ENCODE measurements around the gene ZC2HC1B. TPM values are rescaled to one million over a fixed set of nuclear protein-coding genes. Genes with fewer than 3 reads are reported as not detected.

Gene ZC2HC1B
- total RNA-seq, 2 experiments from 2014 or later, result not detected

- H3K36me3 ChIP-seq (ENCODE audit: insufficient read depth, low read length), result no peaks in the 10 kb centered on the region
- Mint-ChIP-seq H3K9me3 (no peaks in the 10 kb centered on the region), H3K36me3 (ENCODE audit: low read depth) (peaks cover 1% of the 10 kb centered on the region), H3K27me3 (no peaks in the 10 kb centered on the region), H3K4me3 (no peak overlapping the region), H3K27ac (no peak overlapping the region), H3K4me1 (ENCODE audit: low read depth) (peaks cover 6% of the 10 kb centered on the region)
- intact Hi-C loops (cut with DNase I, micrococcal nuclease), result loop anchor here (2.0 to 5.0 kb wide), 5 partner anchors 153 to 370 kb away; partner anchors contain the start of gene SF3B5 (in 1 of the 2)
- H3K4me3 ChIP-seq (ENCODE audit: low read length), result no peak overlapping the region
- TF ChIP-seq CTCF (IDR thresholded peaks at IDR 0.05), result peak; percentile 52
- ChIA-PET POLR2A (interaction anchor here (0.6 kb wide), 1 partner anchor 50 kb away, joined by 3 read pairs; no protein-coding TSS in a partner anchor), CTCF (interaction anchor here (1.1 to 1.4 kb wide), 2 partner anchors 71 to 154 kb away, joined by 4 to 7 read pairs; partner anchors contain the start of gene SF3B5)
- H3K9me3 ChIP-seq (ENCODE audit: control insufficient read depth in 1 of 2, insufficient read depth in 1 of 2, low read length in 2 of 2), result no peaks in the 10 kb centered on the region
- H3K27me3 ChIP-seq (ENCODE audit: control insufficient read depth in 1 of 2, insufficient read depth in 2 of 2, low read length in 2 of 2), result no peaks in the 10 kb centered on the region
- DNase-seq, result peak; percentile 22 to 71 (median 46)
- peak; percentile 64 for ATAC-seq (ENCODE audit: poor library complexity)
- no peak overlapping the region for H3K27ac ChIP-seq (ENCODE audit: low read depth in 1 of 2, low read length in 2 of 2)
- peaks cover 8% of the 10 kb centered on the region for H3K4me1 ChIP-seq (ENCODE audit: insufficient read depth, low read length)
Observed at GRCh38 chr6:143941852-143942627, 77.8 kb downstream of the ZC2HC1B start.

GRCh38 chr6:143948208-143948607 is 83.9 kb downstream of the ZC2HC1B start:
- ChIA-PET CTCF (no interaction called here), POLR2A (no interaction called here)
- Histone ChIP-seq H3K4me3 (ENCODE audit: low read length) (no peak overlapping the region), H3K9me3 (ENCODE audit: control insufficient read depth in 1 of 2, insufficient read depth in 1 of 2, low read length in 2 of 2) (no peaks in the 10 kb centered on the region), H3K27ac (ENCODE audit: low read depth in 1 of 2, low read length in 2 of 2) (no peak overlapping the region), H3K4me1 (ENCODE audit: insufficient read depth, low read length) (no peaks in the 10 kb centered on the region), H3K27me3 (ENCODE audit: control insufficient read depth in 1 of 2, insufficient read depth in 2 of 2, low read length in 2 of 2) (no peaks in the 10 kb centered on the region), H3K36me3 (ENCODE audit: insufficient read depth, low read length) (no peaks in the 10 kb centered on the region)
- peaks cover 8% of the 10 kb centered on the region for H3K36me3 Mint-ChIP-seq (ENCODE audit: low read depth)
- no peak for ATAC-seq (ENCODE audit: poor library complexity)
- no peaks in the 10 kb centered on the region for H3K27me3 Mint-ChIP-seq
- peaks cover 2% of the 10 kb centered on the region for H3K9me3 Mint-ChIP-seq
- H3K4me3 Mint-ChIP-seq, result no peak overlapping the region
- H3K27ac Mint-ChIP-seq, result no peak overlapping the region
- no peak for DNase-seq
- no peak for TF ChIP-seq CTCF (IDR thresholded peaks at IDR 0.05)
- intact Hi-C loops (cut with DNase I, micrococcal nuclease), result no loop called here
- H3K4me1 Mint-ChIP-seq (ENCODE audit: low read depth), result no peaks in the 10 kb centered on the region

- no peak for TF ChIP-seq CTCF (IDR thresholded peaks at IDR 0.05)
- POLR2A ChIA-PET, result no interaction called here
- intact Hi-C loops (cut with DNase I, micrococcal nuclease), result no loop called here
Observed at GRCh38 chr6:143949535-143949934, 85.3 kb downstream of the ZC2HC1B start.

More at GRCh38 chr6:143949535-143949934, 85.3 kb downstream of the ZC2HC1B start:
- DNase-seq (no peak), ATAC-seq (ENCODE audit: poor library complexity) (no peak)
- no peaks in the 10 kb centered on the region for H3K27me3 ChIP-seq (ENCODE audit: control insufficient read depth in 1 of 2, insufficient read depth in 2 of 2, low read length in 2 of 2)
- Mint-ChIP-seq H3K4me3 (no peak overlapping the region), H3K27me3 (no peaks in the 10 kb centered on the region), H3K27ac (no peak overlapping the region), H3K9me3 (peaks cover 2% of the 10 kb centered on the region), H3K4me1 (ENCODE audit: low read depth) (no peaks in the 10 kb centered on the region), H3K36me3 (ENCODE audit: low read depth) (peaks cover 8% of the 10 kb centered on the region)
- H3K9me3 ChIP-seq (ENCODE audit: control insufficient read depth in 1 of 2, insufficient read depth in 1 of 2, low read length in 2 of 2), result no peaks in the 10 kb centered on the region
- no peak overlapping the region for H3K4me3 ChIP-seq (ENCODE audit: low read length)
- H3K4me1 ChIP-seq (ENCODE audit: insufficient read depth, low read length), result no peaks in the 10 kb centered on the region
- H3K36me3 ChIP-seq (ENCODE audit: insufficient read depth, low read length), result no peaks in the 10 kb centered on the region
- no peak overlapping the region for H3K27ac ChIP-seq (ENCODE audit: low read depth in 1 of 2, low read length in 2 of 2)
- CTCF ChIA-PET, result interaction anchor here (0.7 kb wide), 1 partner anchor 10 kb away, joined by 4 read pairs; no protein-coding TSS in a partner anchor
